Measurements from ENCODE around the gene PRKD2.

The PRKD2 gene

GRCh38 chr19:46723471-46723870 lies 6.6 kb upstream of the PRKD2 start:
- Histone ChIP-seq H3K4me1 (ENCODE audit: insufficient read depth, low read length) (peaks cover 5% of the 10 kb centered on the region; the same call in 1 of the 2 replicates), H3K36me3 (ENCODE audit: insufficient read depth, low read length) (peaks cover 12% of the 10 kb centered on the region), H3K9ac (ENCODE audit: low read depth, low read length) (no peak overlapping the region), H3K9me3 (ENCODE audit: control insufficient read depth, insufficient read depth, low read length) (no peaks in the 10 kb centered on the region)

- Histone ChIP-seq H3K9me3 (ENCODE audit: control insufficient read depth, insufficient read depth, low read length) (no peaks in the 10 kb centered on the region), H3K4me1 (ENCODE audit: insufficient read depth, low read length) (peaks cover 5% of the 10 kb centered on the region; the same call in 1 of the 2 replicates), H3K36me3 (ENCODE audit: insufficient read depth, low read length) (peaks cover 10% of the 10 kb centered on the region), H3K9ac (ENCODE audit: low read depth, low read length) (no peak overlapping the region)
Measured at GRCh38 chr19:46723023-46723461, 6.1 kb upstream of the PRKD2 start.

- peaks cover 5% of the 10 kb centered on the region; the same call in 1 of the 2 replicates for H3K4me1 ChIP-seq (ENCODE audit: insufficient read depth, low read length)
- H3K36me3 ChIP-seq (ENCODE audit: insufficient read depth, low read length), result peaks cover 9% of the 10 kb centered on the region
Measured at GRCh38 chr19:46722421-46723022, 5.6 kb upstream of the PRKD2 start.

GRCh38 chr19:46722004-46722380 lies 5.1 kb upstream of the PRKD2 start:
- Histone ChIP-seq H3K9me3 (ENCODE audit: control insufficient read depth, insufficient read depth, low read length) (no peaks in the 10 kb centered on the region), H3K36me3 (ENCODE audit: insufficient read depth, low read length) (peaks cover 9% of the 10 kb centered on the region), H3K4me1 (ENCODE audit: insufficient read depth, low read length) (peaks cover 5% of the 10 kb centered on the region; the same call in 1 of the 2 replicates), H3K9ac (ENCODE audit: low read depth, low read length) (no peak overlapping the region)

More at GRCh38 chr19:46722421-46723022, 5.6 kb upstream of the PRKD2 start:
- Histone ChIP-seq H3K9ac (ENCODE audit: low read depth, low read length) (no peak overlapping the region), H3K9me3 (ENCODE audit: control insufficient read depth, insufficient read depth, low read length) (no peaks in the 10 kb centered on the region)

GRCh38 chr19:46721269-46722003 lies 4.5 kb upstream of the PRKD2 start:
- peaks cover 4% of the 10 kb centered on the region; the same call in 1 of the 2 replicates for H3K36me3 ChIP-seq (ENCODE audit: insufficient read depth, low read length)
- no peaks in the 10 kb centered on the region for H3K9me3 ChIP-seq (ENCODE audit: control insufficient read depth, insufficient read depth, low read length)
- H3K4me1 ChIP-seq (ENCODE audit: insufficient read depth, low read length), result peaks cover under 1% of the 10 kb centered on the region; the same call in 1 of the 2 replicates
- no peak overlapping the region for H3K9ac ChIP-seq (ENCODE audit: low read depth, low read length)

GRCh38 chr19:46720503-46721239 lies 3.8 kb upstream of the PRKD2 start:
- H3K9ac ChIP-seq (ENCODE audit: low read depth, low read length), result no peak overlapping the region; the same call in 1 of the 2 replicates
- no peaks in the 10 kb centered on the region for H3K4me1 ChIP-seq (ENCODE audit: insufficient read depth, low read length)
- H3K36me3 ChIP-seq (ENCODE audit: insufficient read depth, low read length), result peaks cover 4% of the 10 kb centered on the region; the same call in 1 of the 2 replicates
- no peaks in the 10 kb centered on the region for H3K9me3 ChIP-seq (ENCODE audit: control insufficient read depth, insufficient read depth, low read length)

GRCh38 chr19:46719629-46720502 lies 3.0 kb upstream of the PRKD2 start:
- Histone ChIP-seq H3K4me1 (ENCODE audit: insufficient read depth, low read length) (peaks cover 1% of the 10 kb centered on the region; the same call in 1 of the 2 replicates), H3K36me3 (ENCODE audit: insufficient read depth, low read length) (peaks cover 4% of the 10 kb centered on the region; the same call in 1 of the 2 replicates), H3K9ac (ENCODE audit: low read depth, low read length) (no peak overlapping the region), H3K9me3 (ENCODE audit: control insufficient read depth, insufficient read depth, low read length) (no peaks in the 10 kb centered on the region)

GRCh38 chr19:46718934-46719622 lies 2.2 kb upstream of the PRKD2 start:
- H3K9me3 ChIP-seq (ENCODE audit: control insufficient read depth, insufficient read depth, low read length), result no peaks in the 10 kb centered on the region
- no peak overlapping the region for H3K9ac ChIP-seq (ENCODE audit: low read depth, low read length)
- H3K36me3 ChIP-seq (ENCODE audit: insufficient read depth, low read length), result peaks cover 4% of the 10 kb centered on the region; the same call in 1 of the 2 replicates
- peaks cover 5% of the 10 kb centered on the region; the same call in 1 of the 2 replicates for H3K4me1 ChIP-seq (ENCODE audit: insufficient read depth, low read length)

- Histone ChIP-seq H3K36me3 (ENCODE audit: insufficient read depth, low read length) (peaks cover 4% of the 10 kb centered on the region; the same call in 1 of the 2 replicates), H3K9ac (ENCODE audit: low read depth, low read length) (no peak overlapping the region), H3K4me1 (ENCODE audit: insufficient read depth, low read length) (peaks cover 5% of the 10 kb centered on the region; the same call in 1 of the 2 replicates), H3K9me3 (ENCODE audit: control insufficient read depth, insufficient read depth, low read length) (no peaks in the 10 kb centered on the region)
Measured at GRCh38 chr19:46718157-46718933, 1.4 kb upstream of the PRKD2 start.

- Histone ChIP-seq H3K9me3 (ENCODE audit: control insufficient read depth, insufficient read depth, low read length) (no peaks in the 10 kb centered on the region), H3K9ac (ENCODE audit: low read depth, low read length) (peak overlapping the region; percentile 52; the same call in 1 of the 2 replicates), H3K4me1 (ENCODE audit: insufficient read depth, low read length) (peaks cover 5% of the 10 kb centered on the region; the same call in 1 of the 2 replicates), H3K36me3 (ENCODE audit: insufficient read depth, low read length) (peaks cover 4% of the 10 kb centered on the region; the same call in 1 of the 2 replicates)
Measured at GRCh38 chr19:46717716-46718143, 816 bp upstream of the PRKD2 start.

- peaks cover 5% of the 10 kb centered on the region; the same call in 1 of the 2 replicates for H3K4me1 ChIP-seq (ENCODE audit: insufficient read depth, low read length)
- peak overlapping the region; percentile 91 for H3K9ac ChIP-seq (ENCODE audit: low read depth, low read length)
- no peaks in the 10 kb centered on the region for H3K36me3 ChIP-seq (ENCODE audit: insufficient read depth, low read length)
- H3K9me3 ChIP-seq (ENCODE audit: control insufficient read depth, insufficient read depth, low read length), result no peaks in the 10 kb centered on the region
Measured at GRCh38 chr19:46716672-46717033, 261 bp downstream of the PRKD2 start.

GRCh38 chr19:46715975-46716671 lies 791 bp downstream of the PRKD2 start:
- Histone ChIP-seq H3K4me1 (ENCODE audit: insufficient read depth, low read length) (peaks cover 5% of the 10 kb centered on the region; the same call in 1 of the 2 replicates), H3K36me3 (ENCODE audit: insufficient read depth, low read length) (no peaks in the 10 kb centered on the region), H3K9ac (ENCODE audit: low read depth, low read length) (peak overlapping the region; percentile 91), H3K9me3 (ENCODE audit: control insufficient read depth, insufficient read depth, low read length) (no peaks in the 10 kb centered on the region)
